Measurements from ENCODE around the gene NRG2. TPM values are rescaled to one million over a fixed set of nuclear protein-coding genes. Genes with fewer than 3 reads are reported as not detected.

NRG2 gene
- polyA plus RNA-seq, 3 donors = 0.01 TPM; not detected in 2

DNA sequence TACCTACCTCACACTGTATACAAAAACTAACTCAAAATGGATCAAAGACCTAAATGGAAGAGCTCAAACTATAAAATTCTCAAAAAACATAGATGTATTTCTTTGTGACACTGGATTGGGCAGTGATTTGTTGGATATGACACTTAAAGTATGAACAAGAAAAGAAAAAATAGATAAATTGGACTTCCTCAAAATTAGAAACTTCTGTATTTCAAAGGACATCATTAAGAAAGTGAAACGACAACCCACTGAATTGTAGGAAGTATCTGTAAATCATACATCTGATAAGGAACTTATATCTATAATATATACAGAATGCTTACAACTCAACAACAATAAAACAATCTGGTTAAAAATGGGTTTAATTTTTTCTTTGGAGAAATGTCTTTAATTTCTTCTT is 96.7 kb downstream of the NRG2 start:
- H3K27me3 Mint-ChIP-seq (ENCODE audit: low read depth in 3 of 3) = peaks cover 5 to 18% (median 6%) of the 10 kb centered on the region in 3 donors
- peak overlapping the region in 1 of 3 experiments; percentile 50 for H3K4me3 ChIP-seq (replicated peaks in 1 of 3; ENCODE audit: low read depth in 2 of 3, low read length in 3 of 3)

GRCh38 chr5:139946006-139946405 is 97.1 kb downstream of the NRG2 start:
- H3K9ac ChIP-seq (ENCODE audit: insufficient read depth, low read length, poor library complexity, severe bottlenecking) = no peak overlapping the region
- 93% methylated on average over 1 of the region's 3 CpGs for WGBS (ENCODE audit: insufficient coverage)
- intact Hi-C loops (cut with micrococcal nuclease) = no loop called here
- peaks cover 8 to 30% of the 10 kb centered on the region in 2 donors for H3K4me1 ChIP-seq (ENCODE audit: control insufficient read depth in 1 of 2, insufficient read depth in 2 of 2, low read length in 2 of 2)
- H2AFZ ChIP-seq (ENCODE audit: insufficient read depth, low read depth, low read length, poor library complexity, severe bottlenecking) = no peak overlapping the region
- peak overlapping the region; percentile 65 to 93 (median 83) for H3K27ac Mint-ChIP-seq
- peaks cover 0 to 8% of the 10 kb centered on the region in 2 donors for H3K9me3 ChIP-seq (replicated peaks in 1 of 2; ENCODE audit: control insufficient read depth in 1 of 2, insufficient read depth in 1 of 2, low read length in 2 of 2)
- H3K27ac ChIP-seq (ENCODE audit: low read depth in 1 of 2, low read length in 2 of 2) = peak overlapping the region in 1 of 2 donors; percentile 69
- H3K4me2 ChIP-seq (replicated peaks; ENCODE audit: extremely low read depth, low read length, poor library complexity, severe bottlenecking) = peak overlapping the region; percentile 64
- no peaks in the 10 kb centered on the region for H4K20me1 ChIP-seq (ENCODE audit: insufficient read depth, low read length)
- peaks cover 0 to 17% (median 9%) of the 10 kb centered on the region in 7 donors for H3K9me3 Mint-ChIP-seq
- peak overlapping the region in 1 of 3 experiments; percentile 50 for H3K4me3 ChIP-seq (replicated peaks in 1 of 3; ENCODE audit: low read depth in 2 of 3, low read length in 3 of 3)
- TF ChIP-seq CTCF (IDR thresholded peaks at IDR 0.05) = no peak
- H3K36me3 Mint-ChIP-seq = no peaks in the 10 kb centered on the region
- peaks cover 5 to 10% of the 10 kb centered on the region in 2 donors for H3K27me3 ChIP-seq (ENCODE audit: control insufficient read depth in 2 of 2, insufficient read depth in 2 of 2, low read length in 2 of 2)
- peaks cover 29% of the 10 kb centered on the region for H3K4me1 Mint-ChIP-seq
- H3K79me2 ChIP-seq (ENCODE audit: insufficient read depth, low read length) = no peaks in the 10 kb centered on the region
- DNase-seq = peak in 1 of 3 donors; percentile 14
- H3K27me3 Mint-ChIP-seq (ENCODE audit: low read depth in 3 of 3) = peaks cover 5 to 18% (median 6%) of the 10 kb centered on the region in 3 donors
- H3K4me3 Mint-ChIP-seq = peak overlapping the region; percentile 4 to 78
- no peaks in the 10 kb centered on the region for H3K36me3 ChIP-seq (replicated peaks in 1 of 2; ENCODE audit: control insufficient read depth in 1 of 2, insufficient read depth in 2 of 2, low read length in 2 of 2)

More for the DNA sequence above, 96.7 kb downstream of the NRG2 start:
- H3K4me1 Mint-ChIP-seq = peaks cover 29% of the 10 kb centered on the region
- peaks cover 8 to 30% of the 10 kb centered on the region in 2 donors for H3K4me1 ChIP-seq (ENCODE audit: control insufficient read depth in 1 of 2, insufficient read depth in 2 of 2, low read length in 2 of 2)
- peaks cover 0 to 8% of the 10 kb centered on the region in 2 donors for H3K9me3 ChIP-seq (replicated peaks in 1 of 2; ENCODE audit: control insufficient read depth in 1 of 2, insufficient read depth in 1 of 2, low read length in 2 of 2)
- no peaks in the 10 kb centered on the region for H3K79me2 ChIP-seq (ENCODE audit: insufficient read depth, low read length)
- TF ChIP-seq CTCF (IDR thresholded peaks at IDR 0.05) = no peak
- H3K9ac ChIP-seq (ENCODE audit: insufficient read depth, low read length, poor library complexity, severe bottlenecking) = no peak overlapping the region
- peaks cover 0 to 17% (median 9%) of the 10 kb centered on the region in 7 donors for H3K9me3 Mint-ChIP-seq
- H2AFZ ChIP-seq (ENCODE audit: insufficient read depth, low read depth, low read length, poor library complexity, severe bottlenecking) = no peak overlapping the region
- intact Hi-C loops (cut with micrococcal nuclease) = no loop called here
- H3K27ac ChIP-seq (ENCODE audit: low read depth in 1 of 2, low read length in 2 of 2) = peak overlapping the region in 1 of 2 donors; percentile 69
- no peaks in the 10 kb centered on the region for H3K36me3 Mint-ChIP-seq
- H3K27ac Mint-ChIP-seq = peak overlapping the region; percentile 65 to 93 (median 83)
- H4K20me1 ChIP-seq (ENCODE audit: insufficient read depth, low read length) = no peaks in the 10 kb centered on the region
- peak overlapping the region; percentile 4 to 78 for H3K4me3 Mint-ChIP-seq
- peaks cover 3 to 7% of the 10 kb centered on the region in 2 donors for H3K27me3 ChIP-seq (ENCODE audit: control insufficient read depth in 2 of 2, insufficient read depth in 2 of 2, low read length in 2 of 2)
- no peaks in the 10 kb centered on the region for H3K36me3 ChIP-seq (replicated peaks in 1 of 2; ENCODE audit: control insufficient read depth in 1 of 2, insufficient read depth in 2 of 2, low read length in 2 of 2)
- WGBS (ENCODE audit: insufficient coverage) = no CpG with 5 or more reads among the region's 1 CpG
- H3K4me2 ChIP-seq (replicated peaks; ENCODE audit: extremely low read depth, low read length, poor library complexity, severe bottlenecking) = peak overlapping the region; percentile 64
- peak; percentile 39 to 46 (median 40) for DNase-seq
